Measurements from ENCODE around the gene ZNF70.

Gene ZNF70

DNA sequence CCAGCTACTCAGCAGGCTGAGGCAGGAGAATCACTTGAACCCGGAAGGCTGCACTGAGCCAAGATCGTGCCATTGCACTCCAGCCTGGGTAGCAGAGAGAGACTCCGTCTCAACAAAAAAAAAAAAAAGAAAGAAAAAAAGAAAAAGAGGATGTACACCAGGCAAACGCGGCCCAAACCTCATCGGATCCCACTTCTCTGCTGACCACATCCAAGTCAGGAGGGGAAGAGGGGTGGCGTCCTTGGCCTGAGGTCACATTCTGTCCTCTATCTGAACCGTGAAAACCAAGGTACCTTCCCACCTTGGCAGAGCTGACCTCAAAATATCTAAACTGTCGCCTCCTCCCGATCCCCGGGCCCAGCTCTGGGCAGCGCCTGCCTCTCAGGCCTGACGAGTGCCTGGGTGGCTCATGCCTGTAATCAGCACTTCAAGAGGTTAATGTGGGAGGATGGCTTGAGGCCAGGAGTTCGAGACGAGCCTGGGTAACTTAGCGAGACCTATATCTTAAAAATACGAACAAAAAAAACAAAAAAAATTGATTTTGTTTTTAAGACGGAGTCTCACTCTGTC, 35.0 kb downstream of the ZNF70 start:
- Histone ChIP-seq H4K20me1 (ENCODE audit: control insufficient read depth, insufficient read depth, low read depth, low read length) (no peaks in the 10 kb centered on the region), H3K36me3 (ENCODE audit: control insufficient read depth, low read length) (peaks cover 32% of the 10 kb centered on the region), H3K4me1 (ENCODE audit: control insufficient read depth, low read length) (peaks cover 20% of the 10 kb centered on the region), H3K4me3 (ENCODE audit: low read length) (peak overlapping the region; percentile 91), H3F3A (ENCODE audit: control insufficient read depth, insufficient read depth) (no peaks in the 10 kb centered on the region; the same call in 1 of the 2 replicates), H3K4me2 (ENCODE audit: low read length) (peak overlapping the region; percentile 84), H3K79me2 (ENCODE audit: control insufficient read depth, low read length) (peaks cover 23% of the 10 kb centered on the region), H3K27me3 (ENCODE audit: control insufficient read depth, low read length) (no peaks in the 10 kb centered on the region), H3K9me2 (replicated peaks; ENCODE audit: control insufficient read depth, low read length) (no peaks in the 10 kb centered on the region), H3K27ac (ENCODE audit: low read depth, low read length) (no peak overlapping the region), H3K9me3 (ENCODE audit: control insufficient read depth, insufficient read depth, low read length) (no peaks in the 10 kb centered on the region)
- TF ChIP-seq EZH2phosphoT487 (IDR thresholded peaks at IDR 0.05; ENCODE audit: borderline replicate concordance, low read length) (no peak), CTCF (IDR thresholded peaks at IDR 0.05; ENCODE audit: low read depth, low read length, poor library complexity, severe bottlenecking) (no peak)

DNA sequence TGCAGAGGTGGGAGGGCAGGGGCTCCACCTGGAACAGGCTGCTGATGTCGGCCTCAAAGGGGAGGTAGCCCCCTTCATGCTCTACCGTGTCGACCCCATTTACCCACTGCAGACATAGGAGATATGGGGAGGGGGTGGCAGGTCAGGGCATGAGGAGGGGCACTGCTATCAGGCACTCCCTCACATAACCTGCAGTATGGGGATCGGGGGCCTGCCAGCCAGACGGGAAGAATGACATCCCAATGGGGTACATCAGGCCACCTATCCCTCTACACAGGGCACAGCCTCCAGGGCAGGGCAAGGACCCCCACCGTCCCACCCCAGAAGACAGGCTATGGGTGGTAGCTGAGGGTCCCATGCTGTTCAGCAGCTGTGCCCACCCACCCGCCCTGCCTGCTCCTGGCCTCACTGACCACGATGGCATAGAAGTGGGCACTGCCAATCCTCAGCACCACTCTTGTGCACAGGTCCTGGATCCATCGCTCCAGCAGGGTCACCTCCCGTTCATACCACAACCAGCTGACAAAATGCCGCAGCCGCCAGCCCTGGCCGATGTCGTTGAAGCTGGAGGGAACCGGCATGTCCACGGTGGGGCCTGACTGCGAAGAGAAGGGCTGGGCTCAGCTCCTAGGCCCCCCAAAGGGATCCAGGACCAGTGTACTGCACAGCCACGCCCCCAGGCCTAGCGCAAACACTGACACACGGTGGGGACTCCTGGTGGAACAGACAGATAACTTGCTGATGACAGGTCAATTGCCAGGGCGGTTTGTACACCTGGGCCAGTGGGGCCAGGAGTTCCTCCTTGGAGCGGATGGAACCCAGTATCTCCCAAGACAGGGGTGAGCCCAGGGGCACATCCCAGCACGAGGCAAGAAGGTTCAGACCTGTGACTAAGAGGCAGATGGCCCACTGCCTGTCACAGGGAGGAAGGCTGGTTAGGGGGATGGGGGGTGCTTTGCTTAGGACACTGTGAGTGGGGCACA, 36.0 kb downstream of the ZNF70 start:
- no peaks in the 10 kb centered on the region; the same call in 1 of the 2 replicates for H3F3A ChIP-seq (ENCODE audit: control insufficient read depth, insufficient read depth)
- H3K27ac ChIP-seq (ENCODE audit: low read depth, low read length), result no peak overlapping the region
- peak overlapping the region; percentile 5; the same call in 1 of the 2 replicates for H3K4me2 ChIP-seq (ENCODE audit: low read length)
- H3K79me2 ChIP-seq (ENCODE audit: control insufficient read depth, low read length), result peaks cover 23% of the 10 kb centered on the region
- H3K9me3 ChIP-seq (ENCODE audit: control insufficient read depth, insufficient read depth, low read length), result no peaks in the 10 kb centered on the region
- no peaks in the 10 kb centered on the region for H3K9me2 ChIP-seq (replicated peaks; ENCODE audit: control insufficient read depth, low read length)
- no peaks in the 10 kb centered on the region for H4K20me1 ChIP-seq (ENCODE audit: control insufficient read depth, insufficient read depth, low read depth, low read length)
- no peak overlapping the region for H3K4me3 ChIP-seq (ENCODE audit: low read length)
- no peaks in the 10 kb centered on the region for H3K27me3 ChIP-seq (ENCODE audit: control insufficient read depth, low read length)
- TF ChIP-seq CTCF (IDR thresholded peaks at IDR 0.05; ENCODE audit: low read depth, low read length, poor library complexity, severe bottlenecking) (no peak), EZH2phosphoT487 (IDR thresholded peaks at IDR 0.05; ENCODE audit: borderline replicate concordance, low read length) (no peak)
- peaks cover 20% of the 10 kb centered on the region for H3K4me1 ChIP-seq (ENCODE audit: control insufficient read depth, low read length)
- H3K36me3 ChIP-seq (ENCODE audit: control insufficient read depth, low read length), result peaks cover 42% of the 10 kb centered on the region

GRCh38 chr22:23713696-23714595, 37.0 kb downstream of the ZNF70 start:
- no peak overlapping the region for H3K27ac ChIP-seq (ENCODE audit: low read depth, low read length)
- no peaks in the 10 kb centered on the region for H4K20me1 ChIP-seq (ENCODE audit: control insufficient read depth, insufficient read depth, low read depth, low read length)
- TF ChIP-seq CTCF (IDR thresholded peaks at IDR 0.05; ENCODE audit: low read depth, low read length, poor library complexity, severe bottlenecking), result no peak
- TF ChIP-seq EZH2phosphoT487 (IDR thresholded peaks at IDR 0.05; ENCODE audit: borderline replicate concordance, low read length), result no peak
- peaks cover 51% of the 10 kb centered on the region for H3K36me3 ChIP-seq (ENCODE audit: control insufficient read depth, low read length)
- no peaks in the 10 kb centered on the region for H3K27me3 ChIP-seq (ENCODE audit: control insufficient read depth, low read length)
- no peaks in the 10 kb centered on the region for H3K9me3 ChIP-seq (ENCODE audit: control insufficient read depth, insufficient read depth, low read length)
- H3K4me3 ChIP-seq (ENCODE audit: low read length), result no peak overlapping the region
- peaks cover 20% of the 10 kb centered on the region for H3K4me1 ChIP-seq (ENCODE audit: control insufficient read depth, low read length)
- no peak overlapping the region for H3K4me2 ChIP-seq (ENCODE audit: low read length)
- H3K79me2 ChIP-seq (ENCODE audit: control insufficient read depth, low read length), result peaks cover 23% of the 10 kb centered on the region
- no peaks in the 10 kb centered on the region for H3K9me2 ChIP-seq (replicated peaks; ENCODE audit: control insufficient read depth, low read length)
- no peaks in the 10 kb centered on the region for H3F3A ChIP-seq (ENCODE audit: control insufficient read depth, insufficient read depth)
